ENCODE results near the gene VEGFC.

GRCh38 chr4:176755613-176756012 lies 37.1 kb downstream of the VEGFC start:
- TF ChIP-seq CTCF (IDR thresholded peaks at IDR 0.05), result no peak
- no peak for TF ChIP-seq POLR2A (IDR thresholded peaks at IDR 0.05)

Measured in testis (tissue), 2 donors.